KG1 (cell line): ENCODE results near the gene MLX.
A peak's percentile ranks its signal among the peaks of the same experiment; 100 is the strongest.
"Not testable (repeated sequence)": the region's sequence is repeated elsewhere in the genome, so short reads cannot be mapped to it uniquely, and the experiment has no call there.

Experiments
- DNase-seq: peaks from one replicate; lab custom pipeline; 2025; lab: John Stamatoyannopoulos, UW

MLX gene

GRCh38 chr17:42536372-42537155 is 30.3 kb upstream of the MLX start:
- DNase-seq = peak; percentile 24

- no peak for DNase-seq
Observed at GRCh38 chr17:42537156-42537805, 29.6 kb upstream of the MLX start.

- no peak for DNase-seq
Observed at GRCh38 chr17:42537826-42538451, 29.0 kb upstream of the MLX start.

GRCh38 chr17:42538482-42538881 is 28.4 kb upstream of the MLX start:
- no peak for DNase-seq

DNA sequence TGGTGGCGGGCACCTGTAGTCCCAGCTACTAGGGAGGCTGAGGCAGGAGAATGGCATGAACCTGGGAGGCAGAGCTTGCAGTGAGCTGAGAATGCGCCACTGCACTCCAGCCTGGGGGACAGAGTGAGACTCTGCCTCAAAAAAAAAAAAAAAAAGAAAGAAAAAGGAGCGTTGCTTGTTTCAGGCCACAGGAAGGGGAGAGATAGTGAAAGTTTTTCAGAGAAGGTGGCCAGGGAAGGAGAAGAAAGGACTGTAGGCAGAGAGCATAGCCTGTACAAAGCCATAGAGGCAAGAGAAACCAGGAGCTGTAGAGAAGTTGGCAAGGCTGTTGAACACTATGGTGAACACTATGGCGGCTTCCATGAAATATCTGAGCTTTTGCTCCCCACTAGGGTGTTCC is 26.3 kb upstream of the MLX start:
- DNase-seq = not testable (repeated sequence)

GRCh38 chr17:42541041-42541833 is 25.7 kb upstream of the MLX start:
- no peak for DNase-seq

DNA sequence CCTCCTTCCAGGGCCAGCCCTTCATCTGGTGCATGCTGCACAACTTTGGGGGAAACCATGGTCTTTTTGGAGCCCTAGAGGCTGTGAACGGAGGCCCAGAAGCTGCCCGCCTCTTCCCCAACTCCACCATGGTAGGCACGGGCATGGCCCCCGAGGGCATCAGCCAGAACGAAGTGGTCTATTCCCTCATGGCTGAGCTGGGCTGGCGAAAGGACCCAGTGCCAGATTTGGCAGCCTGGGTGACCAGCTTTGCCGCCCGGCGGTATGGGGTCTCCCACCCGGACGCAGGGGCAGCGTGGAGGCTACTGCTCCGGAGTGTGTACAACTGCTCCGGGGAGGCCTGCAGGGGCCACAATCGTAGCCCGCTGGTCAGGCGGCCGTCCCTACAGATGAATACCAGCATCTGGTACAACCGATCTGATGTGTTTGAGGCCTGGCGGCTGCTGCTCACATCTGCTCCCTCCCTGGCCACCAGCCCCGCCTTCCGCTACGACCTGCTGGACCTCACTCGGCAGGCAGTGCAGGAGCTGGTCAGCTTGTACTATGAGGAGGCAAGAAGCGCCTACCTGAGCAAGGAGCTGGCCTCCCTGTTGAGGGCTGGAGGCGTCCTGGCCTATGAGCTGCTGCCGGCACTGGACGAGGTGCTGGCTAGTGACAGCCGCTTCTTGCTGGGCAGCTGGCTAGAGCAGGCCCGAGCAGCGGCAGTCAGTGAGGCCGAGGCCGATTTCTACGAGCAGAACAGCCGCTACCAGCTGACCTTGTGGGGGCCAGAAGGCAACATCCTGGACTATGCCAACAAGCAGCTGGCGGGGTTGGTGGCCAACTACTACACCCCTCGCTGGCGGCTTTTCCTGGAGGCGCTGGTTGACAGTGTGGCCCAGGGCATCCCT is 23.5 kb upstream of the MLX start:
- DNase-seq = no peak

DNA sequence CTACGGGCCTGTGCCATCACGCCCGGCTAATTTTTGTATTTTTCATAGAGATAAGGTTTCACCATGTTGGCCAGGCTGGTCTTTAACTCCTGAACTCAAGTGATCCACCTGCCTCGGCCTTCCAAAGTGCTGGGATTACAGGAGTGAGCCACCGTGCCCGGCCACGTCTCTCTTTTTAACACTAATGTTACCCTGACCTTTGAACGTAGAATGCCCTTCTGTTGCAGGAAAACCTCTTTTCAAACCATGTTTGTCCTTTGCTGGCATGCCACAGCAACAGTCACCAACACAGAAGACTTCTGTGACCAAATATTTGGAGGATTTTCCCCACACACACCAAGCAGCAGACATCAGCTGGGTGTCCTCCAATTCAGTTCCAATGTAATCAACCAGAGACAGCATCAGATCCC is 22.0 kb upstream of the MLX start:
- DNase-seq = no peak

- DNase-seq = not testable (repeated sequence)
Observed at GRCh38 chr17:42545755-42546505, 21.0 kb upstream of the MLX start.

DNA sequence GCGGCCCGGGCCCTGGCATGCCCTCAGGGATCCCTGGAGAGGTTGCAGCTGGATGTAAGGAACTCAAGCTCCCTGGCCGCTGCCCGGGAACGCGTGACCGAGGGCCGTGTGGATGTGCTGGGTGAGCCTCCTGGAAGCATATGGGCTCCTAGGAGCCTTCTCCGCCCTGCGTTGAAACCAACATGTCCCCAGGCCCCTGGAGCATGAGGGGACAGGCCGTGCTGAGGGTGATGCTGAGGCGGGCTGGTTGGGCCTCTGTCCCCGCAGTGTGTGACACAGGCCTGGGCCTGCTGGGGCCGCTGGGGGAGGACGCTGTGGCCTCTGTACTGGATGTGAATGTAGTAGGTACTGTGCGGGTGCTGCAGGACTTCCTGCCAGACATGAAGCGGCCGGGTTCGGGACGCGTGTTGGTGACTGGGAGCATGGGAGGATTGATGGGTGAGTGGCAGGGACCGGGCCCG is 19.9 kb upstream of the MLX start:
- DNase-seq = no peak

DNA sequence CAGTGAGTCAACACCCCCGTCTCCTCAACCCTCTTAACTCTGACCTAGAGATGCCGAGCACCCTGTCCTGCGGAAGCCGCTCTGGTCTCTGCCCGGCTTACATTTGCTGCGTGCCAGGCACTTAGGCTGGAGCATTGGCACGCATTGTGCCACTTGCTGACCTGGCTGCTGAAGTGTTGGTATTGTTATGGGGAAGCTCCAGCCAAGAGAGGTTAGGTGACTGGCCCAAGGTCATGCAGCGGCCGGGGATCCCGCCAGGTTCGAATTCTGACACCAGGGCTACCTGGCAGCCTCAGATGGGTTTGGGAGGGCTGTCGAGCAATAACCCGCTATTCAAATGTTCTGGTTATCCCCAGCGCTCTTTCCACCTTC is 19.2 kb upstream of the MLX start:
- no peak for DNase-seq

- DNase-seq = no peak
Observed at GRCh38 chr17:42548070-42548837, 18.6 kb upstream of the MLX start.

GRCh38 chr17:42548993-42549755 is 17.7 kb upstream of the MLX start:
- DNase-seq = no peak

- not testable (repeated sequence) for DNase-seq
Observed at GRCh38 chr17:42552736-42553135, 14.2 kb upstream of the MLX start, which contains the start of gene HSD17B1. HSD17B1 (plus strand) TSS chr17:42552923; CDS start chr17:42552934, 11 bp downstream.

DNA sequence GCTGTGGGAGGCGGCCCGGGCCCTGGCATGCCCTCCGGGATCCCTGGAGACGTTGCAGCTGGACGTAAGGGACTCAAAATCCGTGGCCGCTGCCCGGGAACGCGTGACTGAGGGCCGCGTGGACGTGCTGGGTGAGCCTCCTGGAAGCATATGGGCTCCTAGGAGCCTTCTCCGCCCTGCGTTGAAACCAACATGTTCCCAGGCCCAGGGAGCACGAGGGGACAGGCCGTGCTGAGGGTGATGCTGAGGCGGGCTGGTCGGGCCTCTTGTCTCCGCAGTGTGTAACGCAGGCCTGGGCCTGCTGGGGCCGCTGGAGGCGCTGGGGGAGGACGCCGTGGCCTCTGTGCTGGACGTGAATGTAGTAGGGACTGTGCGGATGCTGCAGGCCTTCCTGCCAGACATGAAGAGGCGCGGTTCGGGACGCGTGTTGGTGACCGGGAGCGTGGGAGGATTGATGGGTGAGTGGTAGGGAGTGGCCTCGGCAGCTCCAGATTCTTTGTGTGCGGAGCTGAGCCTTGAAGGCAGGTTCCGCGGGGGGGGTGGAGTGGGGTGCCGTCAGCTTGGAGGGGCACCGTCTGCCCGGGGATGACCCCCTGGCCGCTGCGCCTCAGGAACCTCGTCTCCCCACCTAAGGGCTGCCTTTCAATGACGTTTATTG is 13.6 kb upstream of the MLX start:
- DNase-seq = no peak

DNA sequence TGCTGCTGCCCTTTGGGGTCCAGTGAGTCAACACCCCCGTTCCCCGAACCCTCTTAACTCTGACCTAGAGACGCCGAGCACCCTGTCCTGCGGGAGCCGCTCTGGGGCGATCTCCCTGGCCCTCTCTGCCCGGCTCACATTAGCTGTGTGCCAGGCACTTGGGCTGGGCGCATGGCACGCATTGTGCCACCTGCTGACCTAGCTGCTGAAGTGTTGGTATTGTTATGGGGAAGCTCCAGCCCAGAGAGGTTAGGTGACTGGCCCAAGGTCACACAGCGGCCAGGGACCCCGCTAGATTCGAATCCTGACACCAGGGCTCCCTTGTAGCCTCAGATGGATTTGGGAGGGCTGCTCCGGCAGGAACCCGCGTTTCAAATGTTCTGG is 13.0 kb upstream of the MLX start:
- DNase-seq = no peak

DNA sequence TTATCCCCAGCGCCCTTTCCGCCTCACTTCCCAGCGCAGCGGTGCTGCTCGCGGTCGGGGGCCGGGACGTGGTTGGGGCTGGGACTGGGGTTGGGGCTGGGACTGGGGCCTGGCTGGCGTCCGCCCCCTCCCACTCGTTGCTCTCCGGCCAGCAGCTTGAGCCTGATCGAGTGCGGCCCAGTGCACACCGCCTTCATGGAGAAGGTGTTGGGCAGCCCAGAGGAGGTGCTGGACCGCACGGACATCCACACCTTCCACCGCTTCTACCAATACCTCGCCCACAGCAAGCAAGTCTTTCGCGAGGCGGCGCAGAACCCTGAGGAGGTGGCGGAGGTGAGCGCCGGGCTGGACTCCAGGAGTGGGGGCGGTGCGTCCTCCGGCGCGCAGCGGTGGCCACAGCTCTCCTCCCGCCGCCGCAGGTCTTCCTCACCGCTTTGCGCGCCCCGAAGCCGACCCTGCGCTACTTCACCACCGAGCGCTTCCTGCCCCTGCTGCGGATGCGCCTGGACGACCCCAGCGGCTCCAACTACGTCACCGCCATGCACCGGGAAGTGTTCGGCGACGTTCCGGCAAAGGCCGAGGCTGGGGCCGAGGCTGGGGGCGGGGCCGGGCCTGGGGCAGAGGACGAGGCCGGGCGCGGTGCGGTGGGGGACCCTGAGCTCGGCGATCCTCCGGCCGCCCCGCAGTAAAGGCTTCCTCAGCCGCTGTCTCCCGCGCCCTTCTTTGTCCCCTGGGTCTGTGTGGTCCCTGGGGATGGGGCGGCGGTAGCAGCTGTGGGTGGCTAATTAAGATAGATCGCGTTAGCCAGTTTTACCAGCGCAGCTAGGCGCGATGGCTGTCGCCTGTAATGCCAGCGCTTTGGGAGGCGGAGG is 12.4 kb upstream of the MLX start:
- peak; percentile 72 for DNase-seq
